Activated T-cell treated with anti-CD3 and anti-CD28 coated beads for 1 hour (primary cell): Measurements from ENCODE around the gene TFB2M.
A peak's percentile ranks its signal among the peaks of the same experiment; 100 is the strongest.

Experiments
- DNase-seq: peaks from one replicate; pipeline ENCODE4 v3.0.0-alpha.2; 2020; ENCODE audit warnings: low read depth

The TFB2M gene

DNA sequence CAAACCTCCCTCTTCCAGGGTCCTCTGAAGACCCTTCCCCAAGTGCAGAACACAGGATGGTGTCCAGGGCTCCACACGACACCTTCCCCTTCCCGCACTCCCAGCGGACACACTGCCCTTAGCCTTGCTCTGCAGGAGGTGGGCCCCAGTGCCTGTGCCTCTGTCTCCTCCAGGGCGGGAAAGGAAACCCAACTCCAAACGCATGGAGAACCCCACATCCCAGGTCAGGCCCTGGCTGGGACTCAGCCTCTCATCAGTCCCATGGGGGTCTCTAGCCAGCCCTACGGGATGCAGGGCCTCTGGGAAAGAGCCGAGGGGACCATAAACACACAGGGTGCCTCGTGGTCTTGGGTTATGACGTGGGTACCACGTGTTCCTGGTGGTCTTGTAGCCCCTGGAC lies 53.4 kb downstream of the TFB2M start:
- DNase-seq: no peak

DNA sequence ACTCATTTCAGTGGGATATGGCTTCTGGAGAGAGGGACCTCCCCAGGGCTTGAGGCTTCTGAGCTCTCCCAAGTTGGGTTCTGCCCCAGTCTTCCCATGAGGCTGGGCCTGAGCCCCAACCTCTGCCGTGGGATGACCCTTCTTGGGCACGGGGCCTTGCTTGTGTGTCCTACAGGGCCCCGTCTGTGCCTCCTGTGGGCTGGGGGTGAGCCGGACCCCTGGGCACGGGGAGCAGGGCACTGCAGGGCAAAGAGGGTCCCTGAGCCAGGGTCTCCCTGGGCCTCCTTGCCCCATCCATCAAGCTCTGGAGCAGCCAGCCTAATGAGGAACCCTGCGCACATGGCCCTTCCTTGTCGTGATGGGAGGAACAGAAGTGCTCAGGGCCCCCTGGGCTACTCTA lies 53.8 kb downstream of the TFB2M start:
- DNase-seq: no peak

DNA sequence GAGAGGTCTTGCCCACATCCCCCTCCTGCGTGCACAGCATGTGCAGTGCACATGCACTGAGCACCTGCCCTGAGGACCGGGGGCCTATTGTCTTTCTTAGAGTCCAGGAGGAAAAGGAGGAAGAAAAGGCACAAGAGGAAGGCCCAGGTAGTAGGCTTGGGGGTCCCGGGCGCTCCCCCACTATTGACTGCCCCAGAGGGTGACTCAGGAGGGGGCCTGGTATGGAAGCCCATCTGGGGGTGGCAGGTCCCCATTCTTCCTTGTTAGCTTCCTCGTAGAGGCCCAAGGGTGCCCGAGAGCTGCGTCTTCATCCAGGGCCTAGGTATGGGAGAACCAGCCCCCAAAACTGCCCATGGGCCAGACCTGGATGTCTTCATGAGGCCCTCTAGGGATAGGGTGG lies 54.9 kb downstream of the TFB2M start:
- DNase-seq: no peak

DNA sequence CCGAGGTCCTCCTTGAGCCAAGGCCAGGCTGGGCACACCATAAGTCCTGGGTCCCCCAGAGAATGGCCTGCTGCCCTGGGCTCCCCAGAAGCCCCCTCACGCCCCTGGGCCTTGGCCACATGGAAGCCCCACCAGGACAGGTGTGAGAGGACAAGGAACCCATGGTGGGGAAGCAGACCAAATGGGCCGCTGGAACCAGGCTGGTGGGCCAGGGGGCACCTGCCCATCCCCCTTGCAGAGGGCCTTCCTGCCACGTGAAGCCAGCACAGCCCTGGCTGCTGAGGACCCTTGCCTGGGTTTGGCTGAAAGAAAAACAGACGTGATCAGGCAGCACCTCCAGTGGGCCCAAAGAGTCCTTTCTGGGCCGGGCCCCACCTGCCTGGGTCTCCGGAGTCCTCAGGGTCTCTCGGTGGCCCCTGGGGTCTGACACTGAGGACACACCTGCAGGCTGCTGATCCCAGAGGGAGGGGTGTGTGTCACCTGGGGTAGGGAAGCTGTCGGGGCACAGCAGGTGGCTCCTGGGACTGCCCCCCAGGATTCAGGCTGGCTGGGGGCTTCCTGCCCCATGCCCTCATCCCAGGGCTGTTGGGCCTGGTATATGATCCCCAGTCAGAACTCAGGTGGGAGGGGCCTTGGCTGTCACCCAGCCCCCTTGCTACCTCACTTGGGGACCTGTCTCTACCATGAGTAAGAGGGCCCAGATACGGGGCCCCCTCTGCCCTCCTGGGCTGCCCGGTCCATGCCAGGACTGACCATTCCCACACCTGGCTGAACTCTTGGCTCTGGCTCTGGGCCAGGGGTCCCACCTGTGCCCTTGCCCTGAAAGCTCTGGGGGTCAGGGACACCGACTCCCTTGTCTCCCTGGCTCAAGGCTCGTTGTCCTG lies 55.7 kb downstream of the TFB2M start:
- DNase-seq: no peak

DNA sequence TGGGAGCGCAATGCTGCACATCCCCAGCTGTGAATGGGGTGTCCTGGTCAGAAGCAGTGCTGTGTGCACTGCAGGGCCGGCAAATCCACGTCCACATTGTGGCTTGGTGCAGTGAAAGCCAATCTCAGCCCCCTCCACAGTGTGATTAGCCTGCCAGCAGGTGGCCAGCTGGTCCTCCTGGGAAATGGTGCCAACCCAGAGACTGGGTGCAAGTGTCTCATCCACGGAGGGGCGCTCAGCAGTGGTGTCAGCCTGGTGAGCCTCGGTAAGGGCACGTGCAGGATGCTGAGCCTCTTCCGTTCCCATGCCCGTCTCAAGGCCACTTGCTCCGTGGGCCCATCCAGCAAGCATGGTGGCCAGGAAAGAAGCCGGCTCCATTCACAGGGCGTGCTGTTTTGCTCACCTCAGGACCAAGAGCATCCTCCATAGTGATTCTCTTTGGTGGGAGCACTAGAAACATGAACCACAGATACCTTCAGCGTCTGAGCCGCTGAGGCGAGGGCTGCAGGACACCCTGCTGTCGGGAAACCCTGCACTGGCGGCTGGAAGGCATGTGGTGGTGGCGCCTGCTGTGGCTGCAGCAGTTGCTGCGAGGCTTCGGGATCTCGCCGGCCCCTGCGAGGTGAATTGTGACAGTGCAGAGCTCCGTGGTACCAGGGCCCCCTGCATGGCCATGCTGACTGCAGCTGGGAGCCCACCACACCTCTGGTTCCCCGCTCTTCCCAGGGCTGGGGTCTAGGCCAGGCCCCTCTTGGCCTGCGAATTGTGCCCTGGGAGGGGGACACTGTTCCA lies 57.0 kb downstream of the TFB2M start:
- DNase-seq: no peak

DNA sequence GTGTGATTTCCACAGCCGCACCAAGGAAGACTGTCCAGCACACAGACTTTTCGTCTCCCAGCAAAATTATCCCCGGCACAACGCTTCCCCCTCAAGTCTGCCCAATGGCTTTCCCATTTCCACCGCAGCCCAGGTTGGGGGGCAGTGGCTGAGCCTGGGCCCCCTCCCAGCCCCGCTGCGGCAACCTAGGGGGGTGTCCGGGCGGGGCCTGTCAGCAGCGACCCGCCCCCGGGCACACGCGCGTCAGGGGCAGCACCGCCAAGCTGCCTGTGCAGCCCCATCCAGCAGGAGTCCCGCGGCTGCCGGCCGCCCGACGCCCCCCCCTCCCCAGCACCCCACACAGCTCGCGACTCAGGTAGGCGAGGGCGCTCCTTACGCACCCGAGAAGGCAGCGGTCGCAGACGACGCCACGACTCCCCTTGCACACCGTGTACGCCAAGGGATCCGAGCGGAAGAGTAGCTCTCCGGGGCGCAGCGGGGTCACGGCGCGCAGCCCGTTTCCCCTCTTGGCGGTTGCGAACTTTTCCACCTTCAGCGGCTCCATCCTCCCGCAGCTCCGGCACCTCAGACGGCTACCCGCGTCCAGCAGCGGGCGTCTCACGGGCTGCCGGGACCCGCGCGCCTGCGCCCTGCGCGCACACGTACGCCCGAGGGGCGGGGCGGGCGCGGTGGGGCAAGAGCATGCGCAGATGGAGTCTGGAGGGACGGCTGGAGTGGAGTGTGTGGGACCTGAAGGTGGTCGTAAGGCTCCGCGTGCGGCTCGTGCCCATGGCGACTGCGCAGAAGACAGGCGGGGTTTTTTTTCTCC lies 59.2 kb downstream of the TFB2M start, which contains the start of gene SMYD3:
SMYD3 (minus strand) TSS at position 606 of the 808 bp plus-strand sequence.
- DNase-seq: peak; percentile 61

DNA sequence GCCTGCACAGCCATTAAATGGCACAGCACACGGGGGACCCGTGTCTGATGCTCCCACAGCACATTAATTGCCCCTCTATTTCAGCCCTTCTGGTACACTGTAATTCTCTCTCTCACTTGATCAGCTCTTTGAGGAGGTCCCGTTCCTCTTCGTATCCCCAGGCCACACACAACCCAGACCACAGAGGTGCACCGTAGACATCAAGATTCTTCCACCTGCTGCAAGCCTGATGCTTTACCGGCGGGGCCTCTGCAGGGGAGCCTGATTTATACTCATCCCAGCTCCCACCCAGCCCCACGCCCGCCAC lies 59.7 kb downstream of the TFB2M start:
- no peak for DNase-seq

DNA sequence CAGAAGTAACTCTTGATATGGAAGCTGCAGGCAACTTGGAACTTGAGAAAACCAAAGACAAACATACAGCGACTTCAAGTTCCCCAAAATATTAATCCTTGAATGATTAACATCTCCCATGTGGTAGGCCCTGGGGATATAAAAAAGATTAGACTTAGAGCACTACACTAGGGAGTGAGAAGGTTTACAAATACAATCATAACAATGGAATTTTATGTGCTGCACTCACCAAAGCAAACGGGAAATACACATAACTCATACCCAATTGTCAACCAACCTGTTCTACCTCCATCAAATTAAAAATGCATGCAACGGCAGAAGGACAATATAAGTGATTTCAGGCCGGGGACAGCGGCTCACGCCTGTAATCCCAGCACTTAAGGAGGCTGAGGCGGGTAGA lies 62.7 kb downstream of the TFB2M start:
- DNase-seq: no peak

DNA sequence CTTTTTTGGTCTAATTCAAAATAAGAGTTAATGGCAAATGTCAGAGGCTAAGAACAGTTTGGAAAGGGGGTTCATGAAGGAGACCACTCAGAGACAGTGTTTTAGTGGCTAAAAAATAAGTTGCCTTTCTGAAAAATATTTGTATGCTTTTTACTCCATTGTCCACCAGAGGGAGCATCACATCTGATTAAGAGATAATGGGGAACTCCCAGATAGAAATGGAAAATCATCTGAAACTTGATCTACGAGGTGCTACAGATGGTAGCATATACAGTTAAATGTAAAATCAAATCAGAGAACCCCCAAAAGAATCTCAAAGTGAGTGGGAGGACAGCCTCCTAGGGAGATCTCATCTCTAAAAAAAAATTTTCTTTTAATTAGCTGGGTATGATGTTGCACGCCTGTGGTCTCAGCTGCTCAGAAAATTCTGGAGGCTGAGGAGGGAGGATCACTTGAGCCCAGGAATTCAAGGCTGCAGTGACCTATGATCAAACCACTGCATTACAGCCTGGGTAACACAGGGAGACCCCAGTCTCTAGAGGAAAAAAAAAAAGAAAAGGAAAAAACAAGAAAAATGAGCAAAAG lies 68.6 kb downstream of the TFB2M start:
- no peak for DNase-seq

DNA sequence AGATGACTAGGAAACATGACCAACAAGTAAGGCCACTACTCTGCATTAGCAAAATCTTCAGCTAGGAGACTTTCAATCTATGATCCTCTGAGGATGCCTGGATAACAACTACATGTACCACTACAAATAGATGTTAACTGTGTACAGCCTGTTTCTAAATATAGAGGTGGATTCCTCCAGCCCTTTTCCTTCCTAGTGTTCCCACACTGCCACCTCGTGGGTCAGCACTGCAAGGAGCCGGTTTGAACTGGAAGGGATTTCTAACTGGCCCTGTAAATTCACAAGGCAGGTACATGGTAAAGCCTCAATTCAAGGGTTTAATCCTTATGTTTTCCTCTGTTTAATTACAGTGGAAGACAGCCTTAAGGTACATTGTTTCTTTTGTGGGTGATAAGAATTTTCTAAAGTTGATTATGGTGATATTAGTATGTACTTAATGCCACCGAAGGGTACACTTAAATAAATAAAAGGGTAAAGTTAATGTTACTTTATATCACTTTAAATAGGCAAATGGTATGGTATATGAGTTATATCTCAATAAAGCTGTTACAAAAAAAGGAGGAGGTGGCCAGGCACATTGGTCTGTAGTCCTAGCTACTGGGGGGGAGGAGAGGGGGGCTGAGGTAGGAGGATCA lies 73.3 kb downstream of the TFB2M start:
- DNase-seq: peak; percentile 12

DNA sequence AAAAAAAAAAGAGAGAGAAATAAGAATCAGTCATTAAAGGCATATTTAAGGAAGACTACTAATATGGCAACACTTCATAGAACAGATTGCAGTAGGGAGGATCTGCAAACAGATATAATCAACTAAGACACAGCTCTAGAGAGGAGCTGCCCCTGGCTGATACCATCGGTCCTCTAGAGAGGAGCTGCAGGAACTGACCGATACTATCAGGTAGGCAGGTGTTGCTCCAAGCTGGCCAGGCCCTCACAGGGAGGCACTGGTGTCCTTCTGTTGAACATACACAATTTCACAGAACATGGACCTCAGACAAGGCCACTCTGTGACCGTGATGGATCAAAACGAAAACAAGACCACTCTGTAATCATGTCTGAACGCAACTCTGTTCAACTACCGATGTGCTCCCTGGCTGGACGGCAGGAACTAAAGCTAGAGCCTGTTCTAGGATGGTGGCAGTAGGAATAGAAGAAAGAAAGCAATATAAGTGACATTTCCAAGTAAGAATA lies 74.5 kb downstream of the TFB2M start:
- no peak for DNase-seq
